ENCODE measurements around the gene MAP7D2. TPM values are rescaled to one million over a fixed set of nuclear protein-coding genes. Genes with fewer than 3 reads are reported as not detected.

The MAP7D2 gene
- total and polyA plus RNA-seq, 2 experiments from 2014 or later = 0.90 to 1.6 TPM

GRCh38 chrX:20080277-20080676, 36.4 kb downstream of the MAP7D2 start:
- Mint-ChIP-seq H3K27me3 (ENCODE audit: insufficient read depth, low read depth, poor library complexity) (peaks cover 3% of the 10 kb centered on the region), H3K4me1 (no peaks in the 10 kb centered on the region), H3K27ac (no peak overlapping the region), H3K4me3 (no peak overlapping the region), H3K36me3 (ENCODE audit: low read depth) (no peaks in the 10 kb centered on the region), H3K9me3 (no peaks in the 10 kb centered on the region)
- no peak for TF ChIP-seq CREB1 (CRISPR knock-in tag; IDR thresholded peaks at IDR 0.05; ENCODE audit: low read depth)
- TF ChIP-seq POLR2AphosphoS5 (IDR thresholded peaks at IDR 0.05; ENCODE audit: low read depth) = no peak
- TF ChIP-seq ZNF114 (CRISPR knock-in tag; IDR thresholded peaks at IDR 0.05) = no peak
- TF ChIP-seq, protein P1, sequence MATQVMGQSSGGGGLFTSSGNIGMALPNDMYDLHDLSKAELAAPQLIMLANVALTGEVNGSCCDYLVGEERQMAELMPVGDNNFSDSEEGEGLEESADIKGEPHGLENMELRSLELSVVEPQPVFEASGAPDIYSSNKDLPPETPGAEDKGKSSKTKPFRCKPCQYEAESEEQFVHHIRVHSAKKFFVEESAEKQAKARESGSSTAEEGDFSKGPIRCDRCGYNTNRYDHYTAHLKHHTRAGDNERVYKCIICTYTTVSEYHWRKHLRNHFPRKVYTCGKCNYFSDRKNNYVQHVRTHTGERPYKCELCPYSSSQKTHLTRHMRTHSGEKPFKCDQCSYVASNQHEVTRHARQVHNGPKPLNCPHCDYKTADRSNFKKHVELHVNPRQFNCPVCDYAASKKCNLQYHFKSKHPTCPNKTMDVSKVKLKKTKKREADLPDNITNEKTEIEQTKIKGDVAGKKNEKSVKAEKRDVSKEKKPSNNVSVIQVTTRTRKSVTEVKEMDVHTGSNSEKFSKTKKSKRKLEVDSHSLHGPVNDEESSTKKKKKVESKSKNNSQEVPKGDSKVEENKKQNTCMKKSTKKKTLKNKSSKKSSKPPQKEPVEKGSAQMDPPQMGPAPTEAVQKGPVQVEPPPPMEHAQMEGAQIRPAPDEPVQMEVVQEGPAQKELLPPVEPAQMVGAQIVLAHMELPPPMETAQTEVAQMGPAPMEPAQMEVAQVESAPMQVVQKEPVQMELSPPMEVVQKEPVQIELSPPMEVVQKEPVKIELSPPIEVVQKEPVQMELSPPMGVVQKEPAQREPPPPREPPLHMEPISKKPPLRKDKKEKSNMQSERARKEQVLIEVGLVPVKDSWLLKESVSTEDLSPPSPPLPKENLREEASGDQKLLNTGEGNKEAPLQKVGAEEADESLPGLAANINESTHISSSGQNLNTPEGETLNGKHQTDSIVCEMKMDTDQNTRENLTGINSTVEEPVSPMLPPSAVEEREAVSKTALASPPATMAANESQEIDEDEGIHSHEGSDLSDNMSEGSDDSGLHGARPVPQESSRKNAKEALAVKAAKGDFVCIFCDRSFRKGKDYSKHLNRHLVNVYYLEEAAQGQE (IDR thresholded peaks at IDR 0.05; ENCODE audit: unreplicated experiment) = peak; percentile 35
- TF ChIP-seq EZH2 (IDR thresholded peaks at IDR 0.05; ENCODE audit: low read depth, unreplicated experiment) = no peak
- no peak for TF ChIP-seq NANOG (IDR thresholded peaks at IDR 0.05; ENCODE audit: borderline replicate concordance)
- TF ChIP-seq, protein P2, sequence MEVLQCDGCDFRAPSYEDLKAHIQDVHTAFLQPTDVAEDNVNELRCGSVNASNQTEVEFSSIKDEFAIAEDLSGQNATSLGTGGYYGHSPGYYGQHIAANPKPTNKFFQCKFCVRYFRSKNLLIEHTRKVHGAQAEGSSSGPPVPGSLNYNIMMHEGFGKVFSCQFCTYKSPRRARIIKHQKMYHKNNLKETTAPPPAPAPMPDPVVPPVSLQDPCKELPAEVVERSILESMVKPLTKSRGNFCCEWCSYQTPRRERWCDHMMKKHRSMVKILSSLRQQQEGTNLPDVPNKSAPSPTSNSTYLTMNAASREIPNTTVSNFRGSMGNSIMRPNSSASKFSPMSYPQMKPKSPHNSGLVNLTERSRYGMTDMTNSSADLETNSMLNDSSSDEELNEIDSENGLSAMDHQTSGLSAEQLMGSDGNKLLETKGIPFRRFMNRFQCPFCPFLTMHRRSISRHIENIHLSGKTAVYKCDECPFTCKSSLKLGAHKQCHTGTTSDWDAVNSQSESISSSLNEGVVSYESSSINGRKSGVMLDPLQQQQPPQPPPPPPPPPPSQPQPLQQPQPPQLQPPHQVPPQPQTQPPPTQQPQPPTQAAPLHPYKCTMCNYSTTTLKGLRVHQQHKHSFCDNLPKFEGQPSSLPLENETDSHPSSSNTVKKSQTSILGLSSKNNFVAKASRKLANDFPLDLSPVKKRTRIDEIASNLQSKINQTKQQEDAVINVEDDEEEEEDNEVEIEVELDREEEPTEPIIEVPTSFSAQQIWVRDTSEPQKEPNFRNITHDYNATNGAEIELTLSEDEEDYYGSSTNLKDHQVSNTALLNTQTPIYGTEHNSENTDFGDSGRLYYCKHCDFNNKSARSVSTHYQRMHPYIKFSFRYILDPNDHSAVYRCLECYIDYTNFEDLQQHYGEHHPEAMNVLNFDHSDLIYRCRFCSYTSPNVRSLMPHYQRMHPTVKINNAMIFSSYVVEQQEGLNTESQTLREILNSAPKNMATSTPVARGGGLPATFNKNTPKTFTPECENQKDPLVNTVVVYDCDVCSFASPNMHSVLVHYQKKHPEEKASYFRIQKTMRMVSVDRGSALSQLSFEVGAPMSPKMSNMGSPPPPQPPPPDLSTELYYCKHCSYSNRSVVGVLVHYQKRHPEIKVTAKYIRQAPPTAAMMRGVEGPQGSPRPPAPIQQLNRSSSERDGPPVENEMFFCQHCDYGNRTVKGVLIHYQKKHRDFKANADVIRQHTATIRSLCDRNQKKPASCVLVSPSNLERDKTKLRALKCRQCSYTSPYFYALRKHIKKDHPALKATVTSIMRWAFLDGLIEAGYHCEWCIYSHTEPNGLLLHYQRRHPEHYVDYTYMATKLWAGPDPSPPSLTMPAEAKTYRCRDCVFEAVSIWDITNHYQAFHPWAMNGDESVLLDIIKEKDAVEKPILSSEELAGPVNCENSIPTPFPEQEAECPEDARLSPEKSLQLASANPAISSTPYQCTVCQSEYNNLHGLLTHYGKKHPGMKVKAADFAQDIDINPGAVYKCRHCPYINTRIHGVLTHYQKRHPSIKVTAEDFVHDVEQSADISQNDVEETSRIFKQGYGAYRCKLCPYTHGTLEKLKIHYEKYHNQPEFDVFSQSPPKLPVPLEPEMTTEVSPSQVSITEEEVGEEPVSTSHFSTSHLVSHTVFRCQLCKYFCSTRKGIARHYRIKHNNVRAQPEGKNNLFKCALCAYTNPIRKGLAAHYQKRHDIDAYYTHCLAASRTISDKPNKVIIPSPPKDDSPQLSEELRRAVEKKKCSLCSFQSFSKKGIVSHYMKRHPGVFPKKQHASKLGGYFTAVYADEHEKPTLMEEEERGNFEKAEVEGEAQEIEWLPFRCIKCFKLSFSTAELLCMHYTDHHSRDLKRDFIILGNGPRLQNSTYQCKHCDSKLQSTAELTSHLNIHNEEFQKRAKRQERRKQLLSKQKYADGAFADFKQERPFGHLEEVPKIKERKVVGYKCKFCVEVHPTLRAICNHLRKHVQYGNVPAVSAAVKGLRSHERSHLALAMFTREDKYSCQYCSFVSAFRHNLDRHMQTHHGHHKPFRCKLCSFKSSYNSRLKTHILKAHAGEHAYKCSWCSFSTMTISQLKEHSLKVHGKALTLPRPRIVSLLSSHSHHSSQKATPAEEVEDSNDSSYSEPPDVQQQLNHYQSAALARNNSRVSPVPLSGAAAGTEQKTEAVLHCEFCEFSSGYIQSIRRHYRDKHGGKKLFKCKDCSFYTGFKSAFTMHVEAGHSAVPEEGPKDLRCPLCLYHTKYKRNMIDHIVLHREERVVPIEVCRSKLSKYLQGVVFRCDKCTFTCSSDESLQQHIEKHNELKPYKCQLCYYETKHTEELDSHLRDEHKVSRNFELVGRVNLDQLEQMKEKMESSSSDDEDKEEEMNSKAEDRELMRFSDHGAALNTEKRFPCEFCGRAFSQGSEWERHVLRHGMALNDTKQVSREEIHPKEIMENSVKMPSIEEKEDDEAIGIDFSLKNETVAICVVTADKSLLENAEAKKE (CRISPR knock-in tag; IDR thresholded peaks at IDR 0.05) = no peak
- Histone ChIP-seq H4K20me1 (replicated peaks; ENCODE audit: insufficient read depth) (no peaks in the 10 kb centered on the region), H3K4me3 (no peak overlapping the region), H3K36me3 (ENCODE audit: insufficient read depth) (no peaks in the 10 kb centered on the region), H3K4me1 (ENCODE audit: insufficient read depth) (no peaks in the 10 kb centered on the region), H3K27ac (ENCODE audit: low read depth) (no peak overlapping the region), H3K79me2 (replicated peaks; ENCODE audit: insufficient read depth) (no peaks in the 10 kb centered on the region), H3K4me2 (no peak overlapping the region), H3K27me3 (ENCODE audit: insufficient read depth) (no peaks in the 10 kb centered on the region), H3K9me2 (ENCODE audit: insufficient read depth) (no peaks in the 10 kb centered on the region), H2AFZ (no peak overlapping the region), H3F3A (replicated peaks; ENCODE audit: low read depth) (no peaks in the 10 kb centered on the region)
- DNase-seq (ENCODE audit: low spot score) (no peak), ATAC-seq (no peak)
